ENCODE measurements around the gene TMEM123.
A peak's percentile ranks its signal among the peaks of the same experiment; 100 is the strongest.
"Not testable (repeated sequence)": the region's sequence is repeated elsewhere in the genome, so short reads cannot be mapped to it uniquely, and the experiment has no call there.

The TMEM123 gene

DNA sequence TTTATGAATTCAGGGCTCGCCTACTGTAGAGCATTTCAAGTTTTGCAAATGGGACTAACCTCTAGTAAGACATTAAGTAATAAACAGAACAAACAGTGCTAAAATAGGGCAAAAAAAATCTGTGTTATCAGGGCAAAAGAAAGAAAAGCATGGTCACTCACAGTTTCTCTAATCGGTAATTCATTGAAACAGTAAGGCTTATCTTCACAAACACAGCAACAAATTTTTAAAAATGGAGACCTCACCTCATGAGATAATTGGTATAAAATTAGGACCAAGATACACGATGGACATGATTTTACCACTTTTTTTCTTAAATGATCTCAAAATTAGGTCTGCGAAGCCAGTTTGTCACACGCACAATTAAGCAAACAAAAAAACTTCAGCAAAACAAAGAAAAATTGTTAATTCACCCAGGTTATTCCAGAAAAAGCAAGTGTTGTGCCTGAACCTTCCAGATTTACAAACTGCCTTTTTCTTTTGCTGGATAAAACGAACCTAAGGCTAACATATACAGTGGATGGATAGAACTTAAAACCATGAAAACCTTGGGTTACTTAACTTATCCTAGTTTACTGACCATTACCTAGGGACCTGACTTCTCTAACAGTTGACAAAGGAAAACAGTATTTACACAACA, 1.4 kb downstream of the TMEM123 start:
- H3K27ac ChIP-seq (ENCODE audit: low read depth, low read length): peak overlapping the region; percentile 83

DNA sequence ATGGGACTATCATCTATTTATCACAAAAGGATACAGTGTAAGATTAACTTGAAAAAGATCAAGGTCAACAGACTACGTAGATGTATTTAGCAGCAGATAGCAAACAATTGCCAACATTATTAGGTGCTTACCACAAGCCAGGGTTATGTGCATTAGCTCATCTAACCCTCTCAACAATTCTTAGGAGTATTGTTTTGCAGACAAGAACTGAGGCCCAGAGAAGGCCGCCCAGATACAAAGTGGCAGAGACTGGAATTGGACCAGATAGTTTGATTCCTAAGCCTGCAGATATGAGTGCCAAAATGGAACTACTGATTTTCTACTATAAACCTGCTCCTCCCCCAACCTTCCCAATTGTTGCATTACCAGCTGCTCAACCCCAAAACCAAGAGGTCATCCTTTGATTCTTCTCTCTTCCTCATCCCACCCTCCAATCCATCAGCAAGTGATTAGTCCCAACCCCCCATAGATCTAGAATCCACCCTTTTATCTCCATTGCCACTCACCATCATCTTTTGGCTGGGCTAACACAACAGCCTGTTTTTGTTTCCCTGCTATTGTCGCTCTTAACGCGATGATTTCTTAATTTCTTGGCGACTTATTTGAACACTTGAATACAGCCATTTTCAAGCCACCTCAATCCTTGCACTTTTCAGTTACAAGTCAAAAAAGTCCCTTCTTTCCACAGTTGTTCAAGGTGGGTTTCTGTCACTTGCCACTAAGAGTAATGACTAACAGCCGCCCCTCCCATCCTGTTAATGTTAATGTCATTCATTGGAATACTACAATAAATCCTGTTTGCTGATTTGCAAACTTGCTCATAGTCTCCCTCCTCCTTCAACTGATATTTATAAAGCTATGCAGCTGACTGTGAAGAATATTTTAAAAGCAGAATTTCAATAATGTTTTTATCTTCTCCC, 2.7 kb downstream of the TMEM123 start:
- Histone ChIP-seq H3K4me1 (ENCODE audit: control insufficient read depth in 1 of 2, insufficient read depth in 2 of 2, low read length in 2 of 2) (peaks cover 28 to 36% of the 10 kb centered on the region in 2 donors), H3K27ac (ENCODE audit: low read depth, low read length) (no peak overlapping the region), H3K9ac (ENCODE audit: low read depth in 1 of 2, low read length in 2 of 2) (no peak overlapping the region), H3K36me3 (ENCODE audit: control insufficient read depth in 1 of 2, insufficient read depth in 2 of 2, low read length in 2 of 2) (peaks cover 0 to 14% of the 10 kb centered on the region in 2 donors), H3K4me3 (ENCODE audit: low read depth in 1 of 2, low read length in 2 of 2) (no peak overlapping the region), H3K27me3 (ENCODE audit: control insufficient read depth in 1 of 2, insufficient read depth in 2 of 2, low read length in 2 of 2) (no peaks in the 10 kb centered on the region), H3K9me3 (ENCODE audit: control insufficient read depth in 1 of 2, low read length in 2 of 2) (no peaks in the 10 kb centered on the region)

More for the DNA sequence above, 1.4 kb downstream of the TMEM123 start:
- Histone ChIP-seq H3K36me3 (ENCODE audit: control insufficient read depth in 1 of 2, insufficient read depth in 2 of 2, low read length in 2 of 2) (peaks cover 0 to 7% of the 10 kb centered on the region in 2 donors), H3K9ac (ENCODE audit: low read depth in 1 of 2, low read length in 2 of 2) (peak overlapping the region; percentile 79 to 87), H3K27me3 (ENCODE audit: control insufficient read depth in 1 of 2, insufficient read depth in 2 of 2, low read length in 2 of 2) (no peaks in the 10 kb centered on the region), H3K4me1 (ENCODE audit: control insufficient read depth in 1 of 2, insufficient read depth in 2 of 2, low read length in 2 of 2) (peaks cover 28 to 36% of the 10 kb centered on the region in 2 donors), H3K4me3 (ENCODE audit: low read depth in 1 of 2, low read length in 2 of 2) (peak overlapping the region; percentile 82 to 89), H3K9me3 (ENCODE audit: control insufficient read depth in 1 of 2, low read length in 2 of 2) (no peaks in the 10 kb centered on the region)

DNA sequence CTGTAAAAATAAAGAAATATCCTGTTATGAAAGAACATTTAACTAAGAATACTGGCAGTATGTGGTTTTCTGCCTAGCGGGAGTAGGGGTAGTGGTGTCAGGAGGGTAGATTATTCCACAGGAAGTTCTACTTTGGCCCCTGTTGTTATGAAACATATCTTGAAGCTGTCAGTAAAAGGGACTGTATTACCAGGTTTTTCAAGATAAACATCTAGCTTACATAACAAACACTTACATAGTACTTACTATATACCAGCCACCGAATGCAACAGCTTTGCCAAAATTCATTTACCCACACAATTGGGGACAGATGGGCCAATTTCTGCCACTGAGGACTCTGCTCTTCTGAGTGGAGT, 3.7 kb downstream of the TMEM123 start:
- Histone ChIP-seq H3K4me1 (ENCODE audit: control insufficient read depth in 1 of 2, insufficient read depth in 2 of 2, low read length in 2 of 2) (peaks cover 28 to 36% of the 10 kb centered on the region in 2 donors), H3K27ac (ENCODE audit: low read depth, low read length) (no peak overlapping the region), H3K27me3 (ENCODE audit: control insufficient read depth in 1 of 2, insufficient read depth in 2 of 2, low read length in 2 of 2) (no peaks in the 10 kb centered on the region)

DNA sequence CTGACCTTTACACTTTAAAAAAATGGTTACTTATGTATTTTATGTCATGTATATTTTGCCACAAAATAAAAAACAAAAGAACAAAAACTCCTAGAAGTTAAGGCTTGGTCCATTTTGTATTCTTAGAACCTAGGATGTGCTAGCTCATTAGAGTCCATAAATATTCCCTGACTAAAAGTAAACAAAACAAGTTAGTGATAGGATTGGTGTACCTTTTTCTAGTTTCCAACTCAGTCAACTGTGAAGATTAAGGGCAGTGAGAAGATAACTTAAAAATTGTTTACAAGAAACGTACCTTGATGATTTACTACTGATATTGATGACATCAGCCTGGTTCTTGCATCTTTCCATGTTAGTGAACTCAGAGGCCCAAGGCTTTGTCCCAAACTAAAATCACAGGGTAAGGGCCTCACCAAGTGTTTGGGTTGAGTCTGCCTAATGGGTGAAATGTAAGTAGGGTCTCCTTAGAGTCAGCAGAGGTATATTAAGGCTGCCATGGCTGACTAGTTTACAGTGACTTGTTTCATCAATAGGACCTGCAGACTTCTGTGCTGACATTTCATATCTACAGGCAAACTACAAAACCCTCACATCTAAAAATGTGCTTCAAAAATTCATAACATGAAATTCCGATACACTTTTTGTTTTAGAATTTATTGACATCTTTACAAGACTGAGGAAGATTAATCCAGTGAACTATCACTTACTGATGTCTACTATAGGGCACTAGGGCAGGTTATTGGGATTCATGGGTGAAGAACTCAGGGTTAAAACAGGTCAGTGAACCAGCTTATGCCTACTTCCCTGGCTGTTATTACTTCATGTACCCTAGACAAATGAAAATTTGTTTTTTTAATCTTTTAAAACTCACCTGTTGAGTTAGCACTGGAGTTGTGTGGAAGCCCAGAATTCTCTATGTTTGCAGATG, 4.4 kb downstream of the TMEM123 start:
- Histone ChIP-seq H3K36me3 (ENCODE audit: control insufficient read depth in 1 of 2, insufficient read depth in 2 of 2, low read length in 2 of 2) (peaks cover 0 to 14% of the 10 kb centered on the region in 2 donors), H3K4me3 (ENCODE audit: low read depth in 1 of 2, low read length in 2 of 2) (no peak overlapping the region), H3K9me3 (ENCODE audit: control insufficient read depth in 1 of 2, low read length in 2 of 2) (no peaks in the 10 kb centered on the region), H3K4me1 (ENCODE audit: control insufficient read depth in 1 of 2, insufficient read depth in 2 of 2, low read length in 2 of 2) (peaks cover 23 to 32% of the 10 kb centered on the region in 2 donors), H3K9ac (ENCODE audit: low read depth in 1 of 2, low read length in 2 of 2) (no peak overlapping the region), H3K27ac (ENCODE audit: low read depth, low read length) (no peak overlapping the region), H3K27me3 (ENCODE audit: control insufficient read depth in 1 of 2, insufficient read depth in 2 of 2, low read length in 2 of 2) (no peaks in the 10 kb centered on the region)

More for the DNA sequence above, 3.7 kb downstream of the TMEM123 start:
- H3K36me3 ChIP-seq (ENCODE audit: control insufficient read depth in 1 of 2, insufficient read depth in 2 of 2, low read length in 2 of 2): peaks cover 0 to 14% of the 10 kb centered on the region in 2 donors
- no peak overlapping the region for H3K9ac ChIP-seq (ENCODE audit: low read depth in 1 of 2, low read length in 2 of 2)
- H3K9me3 ChIP-seq (ENCODE audit: control insufficient read depth in 1 of 2, low read length in 2 of 2): no peaks in the 10 kb centered on the region
- H3K4me3 ChIP-seq (ENCODE audit: low read depth in 1 of 2, low read length in 2 of 2): no peak overlapping the region

DNA sequence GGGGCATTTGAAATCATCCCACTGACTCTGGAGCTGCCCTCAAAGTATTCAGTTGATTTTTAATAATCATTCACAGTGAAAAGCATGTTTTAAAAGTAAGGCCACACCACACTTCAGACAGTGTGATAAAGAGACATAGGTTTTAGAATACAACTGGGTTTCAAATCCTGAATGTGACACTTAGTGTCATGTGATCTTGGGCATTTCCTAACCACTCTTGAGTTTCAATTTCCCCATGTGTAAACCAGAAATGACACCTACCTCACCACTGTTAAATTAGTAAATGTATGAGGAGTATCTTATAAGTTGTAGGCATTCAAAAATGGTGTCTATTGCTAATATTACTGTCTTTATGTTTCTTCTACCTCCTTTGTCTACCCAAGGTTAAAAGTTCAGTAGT, 5.4 kb downstream of the TMEM123 start:
- H3K9ac ChIP-seq (ENCODE audit: low read depth in 1 of 2, low read length in 2 of 2): no peak overlapping the region
- H3K27me3 ChIP-seq (ENCODE audit: control insufficient read depth in 1 of 2, insufficient read depth in 2 of 2, low read length in 2 of 2): no peaks in the 10 kb centered on the region
- H3K4me3 ChIP-seq (ENCODE audit: low read depth in 1 of 2, low read length in 2 of 2): no peak overlapping the region
- peaks cover 0 to 14% of the 10 kb centered on the region in 2 donors for H3K36me3 ChIP-seq (ENCODE audit: control insufficient read depth in 1 of 2, insufficient read depth in 2 of 2, low read length in 2 of 2)
- H3K4me1 ChIP-seq (ENCODE audit: control insufficient read depth in 1 of 2, insufficient read depth in 2 of 2, low read length in 2 of 2): peaks cover 23 to 32% of the 10 kb centered on the region in 2 donors
- H3K9me3 ChIP-seq (ENCODE audit: control insufficient read depth in 1 of 2, low read length in 2 of 2): no peaks in the 10 kb centered on the region
- H3K27ac ChIP-seq (ENCODE audit: low read depth, low read length): no peak overlapping the region

DNA sequence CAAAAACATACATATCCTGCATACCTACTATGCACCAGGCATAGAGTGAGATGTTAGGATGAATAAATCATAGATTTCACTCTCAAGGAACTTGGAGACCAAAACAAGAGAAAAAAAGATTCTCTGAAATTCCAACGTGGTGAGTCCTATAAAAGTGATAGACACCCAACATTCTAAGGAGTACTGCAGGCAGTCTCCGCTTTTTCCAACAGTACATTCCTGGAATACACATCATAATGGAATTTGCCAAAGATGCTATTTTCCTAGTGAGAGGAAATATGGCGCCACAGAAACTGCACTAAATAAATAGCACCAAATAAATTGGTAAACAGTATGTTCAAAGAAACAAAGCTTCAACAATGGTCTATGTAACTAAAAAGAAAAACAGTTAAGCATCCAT, 6.0 kb downstream of the TMEM123 start:
- Histone ChIP-seq H3K4me3 (ENCODE audit: low read depth in 1 of 2, low read length in 2 of 2) (no peak overlapping the region), H3K4me1 (ENCODE audit: control insufficient read depth in 1 of 2, insufficient read depth in 2 of 2, low read length in 2 of 2) (peaks cover 23 to 32% of the 10 kb centered on the region in 2 donors), H3K9ac (ENCODE audit: low read depth in 1 of 2, low read length in 2 of 2) (no peak overlapping the region), H3K9me3 (ENCODE audit: control insufficient read depth in 1 of 2, low read length in 2 of 2) (no peaks in the 10 kb centered on the region), H3K27me3 (ENCODE audit: control insufficient read depth in 1 of 2, insufficient read depth in 2 of 2, low read length in 2 of 2) (no peaks in the 10 kb centered on the region), H3K36me3 (ENCODE audit: control insufficient read depth in 1 of 2, insufficient read depth in 2 of 2, low read length in 2 of 2) (peaks cover 0 to 14% of the 10 kb centered on the region in 2 donors), H3K27ac (ENCODE audit: low read depth, low read length) (no peak overlapping the region)

DNA sequence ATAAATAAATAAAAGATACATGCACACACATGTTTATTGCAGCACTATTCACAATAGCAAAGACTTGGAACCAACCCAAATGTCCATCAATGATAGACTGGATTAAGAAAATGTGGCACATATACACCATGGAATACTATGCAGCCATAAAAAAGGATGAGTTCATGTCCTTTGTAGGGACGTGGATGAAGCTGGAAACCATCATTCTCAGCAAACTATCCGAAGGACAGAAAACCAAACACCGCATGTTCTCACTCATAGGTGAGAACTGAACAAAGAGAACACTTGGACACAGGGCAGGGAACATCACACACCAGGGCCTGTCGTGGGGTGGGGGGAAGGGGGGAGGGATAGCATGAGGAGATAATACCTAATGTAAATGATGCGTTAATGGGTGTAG, 7.9 kb downstream of the TMEM123 start:
- H3K4me1 ChIP-seq (ENCODE audit: control insufficient read depth in 1 of 2, insufficient read depth in 2 of 2, low read length in 2 of 2): peaks cover 6 to 18% of the 10 kb centered on the region in 2 donors
- not testable (repeated sequence) for H3K9ac ChIP-seq (ENCODE audit: low read depth in 1 of 2, low read length in 2 of 2); H3K4me3 ChIP-seq (ENCODE audit: low read depth in 1 of 2, low read length in 2 of 2); H3K27me3 ChIP-seq (ENCODE audit: control insufficient read depth in 1 of 2, insufficient read depth in 2 of 2, low read length in 2 of 2); H3K27ac ChIP-seq (ENCODE audit: low read depth, low read length); H3K9me3 ChIP-seq (ENCODE audit: control insufficient read depth in 1 of 2, low read length in 2 of 2)
- peaks cover 0 to 14% of the 10 kb centered on the region in 2 donors for H3K36me3 ChIP-seq (ENCODE audit: control insufficient read depth in 1 of 2, insufficient read depth in 2 of 2, low read length in 2 of 2)

DNA sequence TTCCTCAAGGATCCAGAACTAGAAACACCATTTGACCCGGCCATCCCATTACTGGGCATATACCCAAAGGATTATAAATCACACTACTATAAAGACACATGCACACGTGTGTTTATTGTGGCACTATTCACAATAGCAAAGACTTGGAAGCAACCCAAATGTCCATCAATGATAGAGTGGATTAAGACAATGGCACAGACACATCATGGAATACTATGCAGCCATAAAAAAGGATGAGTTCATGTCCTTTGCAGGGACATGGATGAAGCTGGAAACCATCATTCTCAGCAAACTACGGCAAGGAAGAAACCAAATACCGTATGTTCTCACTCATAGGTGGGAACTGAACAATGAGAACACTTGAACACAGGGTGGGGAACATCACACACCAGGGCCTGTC, 8.4 kb downstream of the TMEM123 start:
- not testable (repeated sequence) for H3K27ac ChIP-seq (ENCODE audit: low read depth, low read length); H3K9ac ChIP-seq (ENCODE audit: low read depth in 1 of 2, low read length in 2 of 2); H3K4me3 ChIP-seq (ENCODE audit: low read depth in 1 of 2, low read length in 2 of 2); H3K27me3 ChIP-seq (ENCODE audit: control insufficient read depth in 1 of 2, insufficient read depth in 2 of 2, low read length in 2 of 2); H3K9me3 ChIP-seq (ENCODE audit: control insufficient read depth in 1 of 2, low read length in 2 of 2)
- H3K4me1 ChIP-seq (ENCODE audit: control insufficient read depth in 1 of 2, insufficient read depth in 2 of 2, low read length in 2 of 2): peaks cover 3 to 12% of the 10 kb centered on the region in 2 donors
- H3K36me3 ChIP-seq (ENCODE audit: control insufficient read depth in 1 of 2, insufficient read depth in 2 of 2, low read length in 2 of 2): peaks cover 0 to 14% of the 10 kb centered on the region in 2 donors

DNA sequence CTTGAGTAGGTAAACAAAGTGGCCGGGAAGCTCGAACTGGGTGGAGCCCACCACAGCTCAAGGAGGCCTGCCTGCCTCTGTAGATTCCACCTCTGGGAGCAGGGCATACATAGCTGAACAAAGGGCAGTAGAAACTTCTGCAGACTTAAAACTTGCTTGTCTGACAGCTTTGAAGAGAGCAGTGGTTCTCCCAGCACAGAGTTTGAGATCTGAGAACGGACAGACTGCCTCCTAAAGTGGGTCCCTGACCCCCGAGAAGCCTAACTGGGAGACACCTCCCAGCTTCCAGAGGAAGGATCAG, 13.6 kb downstream of the TMEM123 start:
- not testable (repeated sequence) for H3K4me3 ChIP-seq (ENCODE audit: low read depth in 1 of 2, low read length in 2 of 2); H3K36me3 ChIP-seq (ENCODE audit: control insufficient read depth in 1 of 2, insufficient read depth in 2 of 2, low read length in 2 of 2); H3K27me3 ChIP-seq (ENCODE audit: control insufficient read depth in 1 of 2, insufficient read depth in 2 of 2, low read length in 2 of 2); H3K9me3 ChIP-seq (ENCODE audit: control insufficient read depth in 1 of 2, low read length in 2 of 2); H3K27ac ChIP-seq (ENCODE audit: low read depth, low read length); H3K9ac ChIP-seq (ENCODE audit: low read depth in 1 of 2, low read length in 2 of 2); H3K4me1 ChIP-seq (ENCODE audit: control insufficient read depth in 1 of 2, insufficient read depth in 2 of 2, low read length in 2 of 2)
